Measurements from ENCODE around the gene TMEM131.

GRCh38 chr2:97948926-97949325, 46.8 kb downstream of the TMEM131 start:
- TF ChIP-seq CTCF (IDR thresholded peaks at IDR 0.05) = no peak
- TF ChIP-seq POLR2AphosphoS5 (IDR thresholded peaks at IDR 0.05) = no peak
- TF ChIP-seq EP300 (IDR thresholded peaks at IDR 0.05) = no peak

All from upper lobe of left lung (tissue), 4 donors.